CD4-positive, alpha-beta T cell treated with Interleukin-12 subunit alpha and Interleukin-12 subunit beta, for 1 hour (primary cell): Measurements from ENCODE around the gene RSRC2.
A peak's percentile ranks its signal among the peaks of the same experiment; 100 is the strongest.
"Not testable (repeated sequence)": the region's sequence is repeated elsewhere in the genome, so short reads cannot be mapped to it uniquely, and the experiment has no call there.

Experiments used
- DNase-seq: peaks from one replicate; pipeline ENCODE4 v3.0.0-alpha.2; 2020

The RSRC2 gene

GRCh38 chr12:122526683-122527477, at the start of gene RSRC2, which contains the start of gene KNTC1:
TSS of gene RSRC2 (minus strand) at chr12:122526936. CDS start at chr12:122526853, 83 bp downstream.
TSS of gene KNTC1 (plus strand) at chr12:122527249. CDS start at chr12:122530064, 2,815 bp downstream.
- peak; percentile 99 for DNase-seq

- no peak for DNase-seq
Measured at GRCh38 chr12:122571821-122572220, 45.1 kb upstream of the RSRC2 start.

GRCh38 chr12:122570006-122570405, 43.3 kb upstream of the RSRC2 start:
- DNase-seq: not testable (repeated sequence)

- DNase-seq: no peak
Measured at GRCh38 chr12:122569288-122569687, 42.6 kb upstream of the RSRC2 start.

GRCh38 chr12:122566816-122567215, 40.1 kb upstream of the RSRC2 start:
- DNase-seq: not testable (repeated sequence)

- DNase-seq: no peak
Measured at GRCh38 chr12:122563361-122563760, 36.6 kb upstream of the RSRC2 start.

- DNase-seq: no peak
Measured at GRCh38 chr12:122560138-122560537, 33.4 kb upstream of the RSRC2 start.

- DNase-seq: no peak
Measured at GRCh38 chr12:122558745-122559641, 32.3 kb upstream of the RSRC2 start.

GRCh38 chr12:122547330-122547729, 20.6 kb upstream of the RSRC2 start:
- DNase-seq: no peak

GRCh38 chr12:122545855-122546254, 19.1 kb upstream of the RSRC2 start:
- no peak for DNase-seq

- DNase-seq: no peak
Measured at GRCh38 chr12:122544537-122544936, 17.8 kb upstream of the RSRC2 start.

GRCh38 chr12:122538496-122538895, 11.8 kb upstream of the RSRC2 start:
- DNase-seq: no peak

- DNase-seq: no peak
Measured at GRCh38 chr12:122537021-122537420, 10.3 kb upstream of the RSRC2 start.

GRCh38 chr12:122533856-122534255, 7.1 kb upstream of the RSRC2 start:
- DNase-seq: no peak

- no peak for DNase-seq
Measured at GRCh38 chr12:122528992-122529391, 2.3 kb upstream of the RSRC2 start.

GRCh38 chr12:122528582-122528981, 1.8 kb upstream of the RSRC2 start:
- DNase-seq: no peak

- peak; percentile 22 for DNase-seq
Measured at GRCh38 chr12:122527478-122527944, 775 bp upstream of the RSRC2 start.

GRCh38 chr12:122523846-122524718, 2.7 kb downstream of the RSRC2 start:
- DNase-seq: no peak

- DNase-seq: no peak
Measured at GRCh38 chr12:122523280-122523679, 3.5 kb downstream of the RSRC2 start.

GRCh38 chr12:122520676-122521075, 6.1 kb downstream of the RSRC2 start:
- no peak for DNase-seq

- no peak for DNase-seq
Measured at GRCh38 chr12:122519418-122519817, 7.3 kb downstream of the RSRC2 start.

GRCh38 chr12:122518908-122519307, 7.8 kb downstream of the RSRC2 start:
- DNase-seq: no peak

- DNase-seq: no peak
Measured at GRCh38 chr12:122517877-122518276, 8.9 kb downstream of the RSRC2 start.
